IMR-90 (cell line): ENCODE measurements around the gene FAM151B. TPM values are rescaled to one million over a fixed set of nuclear protein-coding genes. Genes with fewer than 3 reads are reported as not detected.

Experiments
- ATAC-seq: fragments of 200-7000 bp; cut with Tn5 transposase; 2 replicates; pipeline ENCODE4 v1.9.1; 2020; ENCODE audit warnings: low read depth, mild to moderate bottlenecking, moderate library complexity
- BruUV-seq: library from RNA; stranded (reverse); fragments of 400-500 nt; replicated peaks from 2 replicates; lab custom pipeline; 2021; lab: Mats Ljungman, UMichigan
- CTCF ChIA-PET: fragments of 300-600 bp; formaldehyde crosslinking; extraction: SDS; loops from one replicate; lab custom pipeline; 2021; ENCODE audit warnings: antibody characterized with exemption; lab: Yijun Ruan, JAX
- POLR2A ChIA-PET: fragments of 300-600 bp; sonication (Branson Sonifier 250); formaldehyde crosslinking; loops from one replicate; lab custom pipeline; 2022; ENCODE audit warnings: antibody characterized with exemption; ENCODE audit not compliant: unreplicated experiment; lab: Charles Lee
- DNase-seq: peaks from one replicate; pipeline ENCODE4 v3.0.0; 2013
- H2AFZ ChIP-seq: replicated peaks from 2 replicates; pipeline ENCODE3; 2013; ENCODE audit warnings: low read length, mild to moderate bottlenecking; ENCODE audit not compliant: poor library complexity
- H2AK5ac ChIP-seq: 2 replicates; pipeline ENCODE4 v1.6.1; 2013; ENCODE audit warnings: low read depth, low read length, inconsistent platforms
- H2AK9ac ChIP-seq: replicated peaks from 2 replicates; pipeline ENCODE3; 2013; ENCODE audit warnings: mild to moderate bottlenecking, low read depth, low read length, moderate library complexity; ENCODE audit not compliant: poor library complexity
- H2BK120ac ChIP-seq: 2 replicates; pipeline ENCODE4 v1.6.1; 2013; ENCODE audit warnings: low read depth, low read length, inconsistent platforms
- H2BK15ac ChIP-seq: 3 replicates; pipeline ENCODE4 v1.6.1; 2013; ENCODE audit warnings: low read depth, low read length, inconsistent platforms
- H2BK20ac ChIP-seq: 2 replicates; pipeline ENCODE4 v1.6.1; 2013; ENCODE audit warnings: low read depth, mild to moderate bottlenecking, inconsistent platforms, low read length, moderate library complexity
- H2BK5ac ChIP-seq: 2 replicates; pipeline ENCODE4 v1.6.1; 2013; ENCODE audit warnings: mild to moderate bottlenecking, low read depth, low read length, inconsistent platforms; ENCODE audit not compliant: poor library complexity, severe bottlenecking
- H3K14ac ChIP-seq: replicated peaks from 2 replicates; pipeline ENCODE4 v1.6.1; 2013; ENCODE audit warnings: low read depth, low read length, inconsistent platforms
- H3K18ac ChIP-seq: 2 replicates; pipeline ENCODE4 v1.6.1; 2013; ENCODE audit warnings: low read depth, low read length, control low read depth
- H3K23ac ChIP-seq: 2 replicates; pipeline ENCODE4 v1.6.1; 2013; ENCODE audit warnings: low read depth, low read length, inconsistent platforms
- H3K27ac ChIP-seq: 2 replicates; pipeline ENCODE4 v1.5.1; 2013; ENCODE audit warnings: mild to moderate bottlenecking, control low read depth, low read length; ENCODE audit not compliant: insufficient read depth
- H3K27me3 ChIP-seq: 2 replicates; pipeline ENCODE4 v1.6.1; 2013; ENCODE audit warnings: low read length; ENCODE audit not compliant: control insufficient read depth, insufficient read depth
- H3K36me3 ChIP-seq: 2 replicates; pipeline ENCODE4 v1.6.1; 2013; ENCODE audit warnings: low read length, mixed read lengths; ENCODE audit not compliant: control insufficient read depth, insufficient read depth
- H3K4ac ChIP-seq: 2 replicates; pipeline ENCODE4 v1.6.1; 2013; ENCODE audit warnings: low read depth, low read length, inconsistent platforms
- H3K4me1 ChIP-seq: 2 replicates; pipeline ENCODE4 v1.6.1; 2013; ENCODE audit warnings: low read length, mixed read lengths; ENCODE audit not compliant: control insufficient read depth, insufficient read depth
- H3K4me2 ChIP-seq: 2 replicates; pipeline ENCODE4 v1.6.1; 2013; ENCODE audit warnings: low read depth, mild to moderate bottlenecking, control low read depth, low read length, moderate library complexity
- H3K4me3 ChIP-seq: 2 replicates; pipeline ENCODE4 v1.5.1; 2013; ENCODE audit warnings: low read depth, mild to moderate bottlenecking, control low read depth, low read length, moderate library complexity; ENCODE audit not compliant: insufficient read depth
- H3K56ac ChIP-seq: 2 replicates; pipeline ENCODE4 v1.6.1; 2013; ENCODE audit warnings: low read length, inconsistent platforms; ENCODE audit not compliant: insufficient read depth; ENCODE audit errors: extremely low read depth
- H3K79me1 ChIP-seq, 2 experiments: 2 replicates each; pipeline ENCODE4 v1.6.1; 2013; ENCODE audit warnings: low read length in 2 of 2, inconsistent platforms in 1 of 2, low read depth in 1 of 2
- H3K9ac ChIP-seq: 2 replicates; pipeline ENCODE4 v1.6.1; 2013; ENCODE audit warnings: low read depth, low read length, control low read depth
- H3K9me1 ChIP-seq: 2 replicates; pipeline ENCODE4 v1.6.1; 2013; ENCODE audit warnings: low read length, inconsistent platforms; ENCODE audit not compliant: insufficient read depth
- H3K9me3 ChIP-seq: 2 replicates; pipeline ENCODE4 v1.6.1; 2013; ENCODE audit warnings: low read length; ENCODE audit not compliant: control insufficient read depth, insufficient read depth
- H4K20me1 ChIP-seq: 2 replicates; pipeline ENCODE4 v1.6.1; 2013; ENCODE audit warnings: low read length, inconsistent platforms; ENCODE audit not compliant: insufficient read depth
- H4K5ac ChIP-seq: 2 replicates; pipeline ENCODE4 v1.6.1; 2013; ENCODE audit warnings: mild to moderate bottlenecking, low read depth, low read length, control low read depth
- H4K8ac ChIP-seq, 2 experiments: 2 replicates each; pipeline ENCODE4 v1.6.1; 2013; ENCODE audit warnings: low read depth in 2 of 2, low read length in 2 of 2, control low read depth in 1 of 2, inconsistent platforms in 1 of 2
- H4K91ac ChIP-seq: 2 replicates; pipeline ENCODE4 v1.6.1; 2013; ENCODE audit warnings: low read depth, low read length, inconsistent platforms; ENCODE audit not compliant: insufficient read depth
- BHLHE40 ChIP-seq: fragments of 150-350 bp; IDR thresholded peaks from 2 replicates; pipeline ENCODE4 v1.6.1; 2016; ENCODE audit warnings: mild to moderate bottlenecking, low read depth, low read length
- CEBPB ChIP-seq: IDR thresholded peaks from 2 replicates; pipeline ENCODE4 v1.6.1; 2012; ENCODE audit warnings: low read depth, low read length, improper control_type of control experiment
- CHD1 ChIP-seq: IDR thresholded peaks from 2 replicates; pipeline ENCODE4 v1.6.1; 2012; ENCODE audit warnings: low read depth, low read length, improper control_type of control experiment
- CTCF ChIP-seq: conservative IDR thresholded peaks from 2 replicates; pipeline ENCODE4 v1.5.1; 2012; ENCODE audit warnings: mild to moderate bottlenecking, low read depth, low read length, improper control_type of control experiment
- ELK1 ChIP-seq: fragments of 150-350 bp; IDR thresholded peaks from 2 replicates; pipeline ENCODE4 v1.6.1; 2016; ENCODE audit warnings: low read depth, mild to moderate bottlenecking, low read length, moderate library complexity, borderline replicate concordance
- FOS ChIP-seq: fragments of 150-350 bp; IDR thresholded peaks from 2 replicates; pipeline ENCODE4 v1.6.1; 2016; ENCODE audit warnings: low read depth, low read length
- MAFK ChIP-seq: IDR thresholded peaks from 2 replicates; pipeline ENCODE4 v1.6.1; 2012; ENCODE audit warnings: low read depth, low read length, improper control_type of control experiment
- MAZ ChIP-seq: IDR thresholded peaks from 2 replicates; pipeline ENCODE4 v1.6.1; 2012; ENCODE audit warnings: low read depth, mild to moderate bottlenecking, low read length, improper control_type of control experiment, moderate library complexity, borderline replicate concordance
- MXI1 ChIP-seq: IDR thresholded peaks from 2 replicates; pipeline ENCODE4 v1.6.1; 2012; ENCODE audit warnings: low read depth, mild to moderate bottlenecking, low read length, moderate library complexity, borderline replicate concordance
- NFE2L2 ChIP-seq: fragments of 150-350 bp; IDR thresholded peaks from 2 replicates; pipeline ENCODE4 v1.6.1; 2016; ENCODE audit warnings: low read depth, mild to moderate bottlenecking, low read length
- POLR2A ChIP-seq: IDR thresholded peaks from 2 replicates; pipeline ENCODE4 v1.6.1; 2012; ENCODE audit warnings: mild to moderate bottlenecking, low read depth, low read length
- RAD21 ChIP-seq: IDR thresholded peaks from 2 replicates; pipeline ENCODE4 v1.6.1; 2012; ENCODE audit warnings: low read length, improper control_type of control experiment
- RCOR1 ChIP-seq: IDR thresholded peaks from 2 replicates; pipeline ENCODE4 v1.6.1; 2012; ENCODE audit warnings: mild to moderate bottlenecking, low read length, improper control_type of control experiment; ENCODE audit not compliant: insufficient replicate concordance
- RFX5 ChIP-seq: IDR thresholded peaks from 2 replicates; pipeline ENCODE4 v1.8.0; 2012; ENCODE audit warnings: low read depth, mild to moderate bottlenecking, low read length, moderate library complexity
- SMC3 ChIP-seq: fragments of 150-350 bp; IDR thresholded peaks from 2 replicates; pipeline ENCODE4 v1.6.1; 2016; ENCODE audit warnings: low read depth, mild to moderate bottlenecking, antibody characterized with exemption, low read length, moderate library complexity
- USF2 ChIP-seq: fragments of 150-350 bp; IDR thresholded peaks from 2 replicates; pipeline ENCODE4 v1.6.1; 2017; ENCODE audit warnings: mild to moderate bottlenecking, antibody characterized with exemption, low read length, low read depth
- WGBS, 2 experiments: methylation state at CpG; one replicate each; pipeline versions ENCODE4 v1.1.5 to v1.1.7; 2013; ENCODE audit warnings: missing lambda C conversion rate in 2 of 2; ENCODE audit not compliant: insufficient read length in 1 of 2; ENCODE audit errors: extremely low coverage in 2 of 2; 5-methylcytosine and 5-hydroxymethylcytosine counted together
- dilution Hi-C: fragments of 300-500 bp; cut with HindIII; formaldehyde crosslinking; loops from one replicate; pipeline ENCODE4 v1.14.3; 2018; ENCODE audit warnings: low sequenced_read_pairs; ENCODE audit not compliant: unreplicated experiment
- in situ Hi-C: fragments of 300-500 bp; cut with MboI; formaldehyde crosslinking; loops from 3 replicates; pipeline ENCODE4 v1.14.3; 2019; ENCODE audit warnings: low sequenced_read_pairs, inconsistent platforms, mixed read lengths
- intact Hi-C: fragments of 100-400 bp; cut with micrococcal nuclease; formaldehyde crosslinking; loops from 2 replicates; pipeline ENCODE4 v1.10.0; 2022
- polyA plus RNA-seq, 3 experiments: library from polyadenylated mRNA; depleted of rRNA; stranded (reverse); fragments of >200 nt; gene quantifications; 2 replicates each; pipeline ENCODE4 v1.2.3, GENCODE V29; 2012; ENCODE audit warnings: low replicate concordance in 1 of 3
- total RNA-seq: library from RNA; depleted of rRNA; stranded (reverse); fragments of >200 nt; gene quantifications from 2 replicates; pipeline ENCODE4 v1.2.3, GENCODE V29; 2012

FAM151B gene
- total and polyA plus RNA-seq, 2 of the 4 experiments (the other 2 are of a cell fraction): 1.0 to 2.9 TPM

GRCh38 chr5:80483636-80484232 is 4.2 kb upstream of the FAM151B start:
- in situ Hi-C loops: loop anchor here (5.0 kb wide), 1 partner anchor 189 kb away; no protein-coding TSS in a partner anchor
- Histone ChIP-seq H4K8ac (no peak overlapping the region), H2AK5ac (no peak overlapping the region), H4K20me1 (no peaks in the 10 kb centered on the region), H3K4me1 (no peaks in the 10 kb centered on the region), H3K23ac (no peak overlapping the region), H3K4me3 (no peak overlapping the region), H3K27me3 (no peaks in the 10 kb centered on the region), H3K9ac (no peak overlapping the region), H2BK5ac (no peak overlapping the region), H3K9me3 (peaks cover 5% of the 10 kb centered on the region), H2BK120ac (no peak overlapping the region), H3K4me2 (no peak overlapping the region), H4K91ac (no peak overlapping the region), H3K4ac (no peak overlapping the region), H3K79me1 (no peaks in the 10 kb centered on the region), H4K5ac (no peak overlapping the region), H3K56ac (no peak overlapping the region), H2BK20ac (no peak overlapping the region), H3K36me3 (peaks cover 10% of the 10 kb centered on the region), H2BK15ac (no peak overlapping the region), H3K27ac (no peak overlapping the region), H3K18ac (no peak overlapping the region), H2AK9ac (no peak overlapping the region), H2AFZ (no peak overlapping the region), H3K9me1 (no peaks in the 10 kb centered on the region), H3K14ac (no peak overlapping the region)
- ChIA-PET CTCF (no interaction called here), POLR2A (no interaction called here)
- no peak for TF ChIP-seq CEBPB
- no peak for TF ChIP-seq MAFK
- TF ChIP-seq MAZ: no peak
- TF ChIP-seq BHLHE40: no peak
- TF ChIP-seq RAD21: no peak
- no peak for TF ChIP-seq CHD1
- no peak for TF ChIP-seq USF2
- no peak for TF ChIP-seq FOS
- no peak for TF ChIP-seq CTCF
- TF ChIP-seq NFE2L2: no peak
- no peak for TF ChIP-seq ELK1
- TF ChIP-seq RCOR1: no peak
- TF ChIP-seq RFX5: no peak
- no peak for TF ChIP-seq POLR2A
- TF ChIP-seq SMC3: no peak
- TF ChIP-seq MXI1: no peak
- dilution Hi-C loops: no loop called here
- intact Hi-C loops: no loop called here
- no CpG with 5 or more reads among the region's 3 CpGs for WGBS, 2 experiments
- no TSS peak for BruUV-seq
- ATAC-seq (no peak), DNase-seq (no peak)
